GM21825 (cell line): ENCODE measurements around the gene FAM131C.
"Not testable (repeated sequence)": the region's sequence is repeated elsewhere in the genome, so short reads cannot be mapped to it uniquely, and the experiment has no call there.

ENCODE experiments used
- ATAC-seq: cut with Tn5 transposase; IDR thresholded peaks from one replicate; pipeline ENCODE4 v1.9.1; 2021; ENCODE audit warnings: mild to moderate bottlenecking, moderate library complexity; ENCODE audit not compliant: unreplicated experiment

The FAM131C gene

DNA sequence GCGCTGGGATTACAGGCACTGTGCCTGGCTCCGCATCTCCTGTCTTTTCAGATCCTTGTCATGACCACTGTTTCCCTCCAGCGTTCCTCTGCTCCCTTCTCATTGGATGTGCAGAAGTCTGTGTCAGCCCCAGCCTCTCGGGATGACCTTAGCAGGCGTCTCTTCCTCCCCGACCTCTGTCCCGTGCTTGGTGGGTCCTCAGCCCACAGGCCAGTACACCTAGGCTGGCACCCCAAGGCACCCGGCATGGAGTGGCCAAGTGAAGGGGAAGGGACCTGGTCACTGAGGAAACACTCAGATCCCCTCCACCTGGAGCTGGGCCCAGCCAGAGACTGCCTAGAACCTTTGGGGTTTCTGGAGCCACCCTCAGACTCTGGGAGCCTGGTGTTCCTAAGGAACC lies 32.3 kb downstream of the FAM131C start:
- no peak for ATAC-seq

DNA sequence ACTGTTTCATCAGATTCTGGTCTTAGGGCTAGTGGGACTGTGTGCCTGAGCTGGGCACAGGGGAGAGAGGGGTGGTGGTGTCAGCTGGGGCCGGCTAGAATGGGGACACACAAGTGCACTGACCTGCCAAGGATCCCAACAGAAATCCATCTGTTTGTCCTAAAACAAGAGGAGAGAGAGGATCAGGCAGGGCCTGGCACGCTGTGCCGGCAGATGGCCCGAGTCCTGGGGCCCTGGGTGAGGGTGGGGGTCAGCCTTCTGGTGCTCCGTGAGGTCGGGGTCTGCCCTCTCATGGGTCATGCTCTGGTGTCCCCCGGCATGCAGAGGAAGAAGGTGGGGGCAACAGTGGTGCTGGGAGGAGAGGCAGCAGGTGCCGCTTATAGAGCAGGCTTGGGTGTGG lies 33.6 kb downstream of the FAM131C start:
- ATAC-seq = not testable (repeated sequence)

DNA sequence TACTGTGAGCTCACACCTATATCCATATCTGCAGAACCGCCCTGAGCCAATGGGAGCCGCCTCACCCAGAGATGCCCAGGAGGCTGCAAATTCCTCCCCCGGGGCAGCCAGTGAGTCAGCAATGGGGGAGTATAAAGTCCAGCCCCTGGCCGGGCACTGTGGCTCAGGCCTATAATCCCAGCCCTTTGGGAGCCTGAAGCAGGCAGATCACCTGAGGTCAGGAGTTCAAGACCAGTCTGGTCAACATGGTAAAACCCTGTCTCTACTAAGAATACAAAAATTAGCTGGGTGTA lies 34.9 kb downstream of the FAM131C start:
- ATAC-seq = no peak

DNA sequence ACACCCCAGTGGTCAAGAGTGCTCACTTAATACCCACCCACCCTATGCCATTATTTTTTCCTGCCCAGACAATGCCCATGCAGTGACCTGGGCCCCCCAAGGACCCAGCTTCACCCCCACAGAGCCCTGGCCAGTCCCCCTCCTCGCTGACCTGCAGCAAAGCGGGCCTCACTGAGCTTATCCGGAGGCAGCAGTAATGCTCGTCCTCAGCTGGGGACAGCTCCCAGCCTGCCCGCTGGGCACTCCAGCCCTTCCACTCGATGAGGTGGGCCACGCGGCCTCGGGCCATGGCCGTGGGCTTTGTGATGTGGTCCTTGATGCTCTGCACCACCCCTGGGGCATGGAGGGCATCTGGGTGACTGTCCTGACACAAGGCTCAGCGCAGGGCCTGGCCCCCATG lies 37.0 kb downstream of the FAM131C start:
- ATAC-seq = not testable (repeated sequence)

DNA sequence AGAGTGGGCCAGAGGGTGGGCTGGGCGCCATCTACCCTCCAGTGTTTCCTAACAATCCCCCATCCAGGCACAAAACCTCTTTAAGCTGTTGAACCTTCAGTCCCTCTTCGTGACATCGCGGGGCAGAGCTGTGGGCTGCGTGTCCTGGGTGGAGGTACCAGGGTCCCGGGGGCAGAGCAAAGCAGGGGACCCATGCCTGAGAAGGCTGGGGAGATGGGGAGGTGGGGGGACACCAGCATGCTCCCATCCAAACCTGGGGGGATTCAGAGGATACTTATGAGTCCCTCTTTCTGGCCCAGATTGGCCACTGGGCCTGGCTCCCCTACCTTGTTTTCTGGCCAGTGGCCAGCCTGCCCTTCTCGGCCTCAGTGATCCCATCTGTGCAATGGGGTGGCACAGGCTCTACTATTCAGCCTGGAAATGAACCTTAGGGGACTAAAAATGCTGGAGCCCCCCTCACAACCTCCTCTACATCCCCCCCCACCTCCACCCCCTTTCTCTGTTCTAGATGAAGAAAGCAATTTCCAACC lies 40.3 kb downstream of the FAM131C start:
- not testable (repeated sequence) for ATAC-seq

DNA sequence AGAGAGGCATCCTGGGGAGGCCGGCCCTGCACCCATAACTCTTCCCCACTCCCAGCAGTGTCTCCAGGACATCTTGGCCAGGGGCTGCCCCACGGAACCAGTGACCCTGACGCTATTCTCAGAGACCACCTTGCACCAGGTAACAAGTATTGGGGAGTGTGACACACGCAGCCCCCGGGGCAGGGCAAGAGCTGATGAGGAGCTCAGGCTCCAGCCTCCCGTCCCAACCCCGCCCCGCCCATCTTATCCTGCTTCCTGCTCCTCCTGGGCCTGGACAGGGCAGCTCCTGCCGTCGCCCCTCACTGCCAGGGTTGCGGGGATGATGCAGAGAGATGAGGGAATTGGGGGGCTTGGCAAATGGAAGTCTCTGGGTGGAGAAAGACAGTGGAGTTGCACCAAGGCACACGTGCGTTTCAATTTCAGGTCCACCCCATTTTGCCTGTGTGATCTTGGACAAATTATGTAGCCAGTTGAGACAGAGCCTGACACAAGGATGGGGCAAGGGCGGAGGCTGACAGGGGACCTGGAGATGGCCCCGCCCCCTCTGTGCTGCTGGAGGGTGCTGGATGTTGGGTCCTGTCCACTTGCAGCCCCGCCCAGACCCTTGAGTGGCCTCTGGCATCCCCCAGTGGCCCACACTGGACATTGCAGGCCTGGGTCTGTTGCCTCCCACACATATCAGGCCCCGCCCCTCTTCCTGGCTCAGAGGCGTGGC lies 40.9 kb downstream of the FAM131C start:
- peak; percentile 57 for ATAC-seq

DNA sequence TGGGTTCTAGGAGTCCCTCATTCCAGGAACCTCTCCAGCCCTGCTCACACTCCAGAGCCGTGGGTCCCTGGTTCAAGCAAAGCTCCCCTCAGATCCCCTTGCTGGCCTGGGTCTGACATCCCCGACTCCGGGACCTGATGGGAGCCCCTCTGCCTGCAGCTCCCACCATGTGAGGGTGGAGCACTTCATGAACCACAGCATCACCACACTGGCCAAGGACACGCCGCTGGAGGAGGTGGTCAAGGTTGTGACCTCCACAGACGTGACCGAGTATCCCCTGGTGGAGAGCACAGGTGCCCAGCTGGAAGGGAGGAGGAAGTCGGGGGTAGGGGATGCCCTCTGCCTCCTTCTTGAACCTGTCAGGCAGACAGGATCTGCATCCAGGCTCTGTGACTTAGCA lies 41.9 kb downstream of the FAM131C start:
- ATAC-seq = no peak

DNA sequence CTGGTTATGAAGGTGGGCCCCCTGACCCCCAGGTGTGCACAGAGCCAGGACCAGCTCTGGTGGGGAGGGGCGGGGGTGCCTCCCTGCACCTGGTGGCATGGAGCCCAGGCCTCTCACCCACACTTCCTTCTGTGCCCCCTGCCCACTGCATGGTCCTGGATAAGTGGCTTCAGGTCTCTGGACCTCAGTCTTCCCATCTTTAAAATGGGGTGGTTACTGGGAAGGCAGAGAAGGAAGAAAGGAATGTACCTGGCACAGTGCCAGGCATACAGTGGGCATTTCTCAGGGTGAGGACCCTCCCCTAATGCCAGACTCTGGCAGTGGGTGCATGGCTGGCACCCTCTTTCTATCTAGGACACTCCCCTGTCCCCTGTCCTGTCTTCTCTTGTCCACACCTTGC lies 44.2 kb downstream of the FAM131C start:
- no peak for ATAC-seq

DNA sequence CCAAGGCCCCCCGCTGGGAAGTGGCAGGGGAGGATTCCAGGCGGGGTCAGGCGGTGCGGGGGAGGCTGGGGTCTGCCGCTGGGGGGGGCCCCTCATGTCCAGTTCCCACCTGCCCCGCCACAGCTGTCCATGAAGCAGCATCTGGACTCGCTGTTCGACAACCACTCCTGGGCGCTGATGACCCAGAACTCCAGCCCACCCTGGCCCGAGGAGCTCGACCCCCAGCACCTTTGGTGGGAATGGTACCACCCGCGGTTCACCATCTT lies 44.5 kb downstream of the FAM131C start:
- not testable (repeated sequence) for ATAC-seq

DNA sequence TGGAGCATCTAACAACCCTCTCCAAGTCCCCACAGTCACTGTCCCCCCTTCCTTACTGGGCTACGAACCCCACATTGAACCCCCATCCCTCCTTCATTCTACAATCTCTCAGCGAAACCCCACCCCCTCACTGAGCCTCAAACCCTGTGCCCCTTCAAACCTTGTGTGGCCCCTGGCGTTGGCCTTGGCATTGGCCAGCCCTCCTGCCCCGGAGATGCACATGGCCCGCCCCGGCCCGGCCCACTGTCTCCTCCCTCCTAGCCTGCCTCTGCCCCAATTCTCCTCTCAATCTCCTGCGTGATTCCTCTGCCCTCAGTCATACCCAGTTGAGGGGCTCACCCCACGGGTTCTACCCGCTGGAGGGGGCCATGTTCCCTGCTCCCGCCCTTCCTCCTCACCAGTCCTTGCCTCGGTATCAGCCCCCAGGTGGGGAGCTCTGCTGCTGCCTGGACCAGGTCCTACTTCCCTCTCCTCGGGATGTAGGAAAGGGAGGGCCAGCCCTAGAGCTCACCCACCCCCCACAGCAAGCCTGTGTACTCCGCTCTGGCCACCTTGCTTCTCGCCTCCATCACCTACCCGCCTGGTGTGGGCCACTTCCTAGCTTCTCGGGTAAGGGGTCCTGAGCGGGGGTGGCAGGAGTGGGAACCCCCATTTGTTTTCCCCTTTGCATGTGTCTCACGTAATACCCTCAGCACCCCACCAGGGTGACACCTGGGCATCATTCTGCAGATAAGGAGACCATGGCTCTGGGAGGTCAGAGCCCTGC lies 45.0 kb downstream of the FAM131C start:
- ATAC-seq = no peak

DNA sequence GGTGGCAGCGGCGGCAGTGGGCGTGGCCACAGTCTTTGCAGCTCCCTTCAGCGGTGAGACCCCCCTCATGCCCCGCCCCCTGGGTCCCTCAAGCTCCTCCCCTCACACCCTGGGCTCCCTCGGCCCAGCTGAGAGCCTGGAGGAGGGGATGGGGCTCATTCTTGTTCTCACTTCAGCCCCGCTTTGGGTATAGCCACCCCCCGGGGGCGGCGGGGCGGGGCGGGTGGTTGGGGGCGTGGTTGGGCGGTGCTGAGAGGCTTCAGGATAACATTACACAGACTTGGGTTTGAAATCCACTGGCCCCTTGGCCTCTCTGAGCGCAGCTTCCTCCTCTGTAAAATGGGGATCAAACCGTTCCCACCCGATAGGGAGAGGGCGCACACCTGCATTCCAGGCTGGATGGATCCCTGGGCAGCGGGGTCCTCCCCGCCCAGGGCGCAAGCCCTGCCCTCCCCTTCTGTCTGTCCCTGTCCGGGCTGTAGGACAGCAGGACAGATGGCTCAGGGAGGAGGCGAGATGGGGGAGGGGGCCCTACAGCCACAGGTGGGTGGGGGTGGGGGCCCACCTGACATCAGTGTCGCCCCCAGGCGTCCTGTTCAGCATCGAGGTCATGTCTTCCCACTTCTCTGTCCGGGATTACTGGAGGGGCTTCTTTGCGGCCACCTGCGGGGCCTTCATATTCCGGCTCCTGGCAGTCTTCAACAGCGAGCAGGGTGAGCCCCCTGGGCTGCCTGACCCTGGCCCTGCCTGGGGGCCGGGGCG lies 46.5 kb downstream of the FAM131C start:
- ATAC-seq = no peak

DNA sequence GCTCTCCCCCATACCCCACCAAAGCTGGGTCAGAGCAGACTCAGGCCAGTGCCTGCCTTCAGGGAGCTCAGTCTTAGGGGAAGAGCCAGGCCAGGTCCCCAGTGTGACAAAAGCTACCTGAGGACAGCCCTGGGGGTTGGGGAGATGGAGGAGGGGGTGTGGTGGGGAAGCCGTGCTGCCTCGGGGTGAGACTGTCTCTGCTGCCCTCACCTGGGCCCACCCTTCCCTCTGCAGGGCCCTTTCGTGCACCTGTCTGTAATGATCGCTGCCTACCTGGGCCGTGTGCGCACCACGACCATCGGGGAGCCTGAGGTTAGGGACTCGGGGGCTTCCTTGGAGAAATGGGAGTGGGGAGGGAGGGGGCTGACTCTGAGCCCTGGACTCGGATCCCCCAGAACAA lies 47.1 kb downstream of the FAM131C start:
- ATAC-seq = not testable (repeated sequence)

DNA sequence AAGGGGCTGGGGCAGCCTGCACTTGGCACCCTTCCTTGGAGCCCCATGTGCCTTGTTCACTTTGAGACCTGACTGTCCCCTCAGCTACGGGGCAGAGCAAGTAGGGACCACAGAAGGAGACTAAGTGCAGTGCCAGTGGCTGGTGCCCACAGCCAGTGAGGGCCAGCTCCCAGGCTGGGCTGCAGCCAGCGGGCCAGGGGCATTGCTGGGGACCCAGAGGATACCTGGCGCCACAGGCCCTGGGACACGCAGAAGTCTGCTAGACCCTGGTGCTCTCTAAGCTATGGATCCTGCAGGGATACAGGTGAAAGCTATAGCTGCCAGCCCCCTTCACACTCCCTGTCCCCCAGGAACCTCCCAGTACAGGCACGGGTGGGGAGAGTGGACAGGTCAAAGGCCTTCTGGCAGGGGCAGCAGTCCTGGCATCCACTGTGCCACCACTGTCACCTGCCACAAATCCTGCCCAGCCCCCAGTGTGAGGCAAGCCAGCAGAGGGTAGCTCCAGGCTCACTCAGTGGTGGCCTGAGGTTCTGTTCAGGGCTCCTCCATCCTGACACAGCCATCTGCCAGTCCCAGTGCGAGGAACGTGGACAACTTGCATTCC lies 50.3 kb downstream of the FAM131C start:
- no peak for ATAC-seq

DNA sequence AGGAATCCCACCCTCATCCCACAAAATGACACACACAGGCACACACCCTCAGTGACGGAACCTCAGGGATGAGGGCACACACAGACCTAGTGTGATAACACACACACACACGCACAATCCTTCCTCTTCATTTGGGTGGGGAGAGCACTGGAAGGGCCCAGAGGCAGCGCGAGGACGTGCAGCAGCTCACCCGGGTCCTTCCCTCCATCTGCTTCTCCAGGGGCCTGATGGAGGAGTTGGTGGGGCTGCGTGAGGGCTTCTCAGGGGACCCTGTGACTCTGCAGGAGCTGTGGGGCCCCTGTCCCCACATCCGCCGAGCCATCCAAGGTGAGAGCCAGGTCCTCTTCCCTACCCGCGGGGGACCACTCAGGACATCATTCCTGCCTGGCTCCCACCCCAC lies 51.1 kb downstream of the FAM131C start:
- ATAC-seq = no peak

DNA sequence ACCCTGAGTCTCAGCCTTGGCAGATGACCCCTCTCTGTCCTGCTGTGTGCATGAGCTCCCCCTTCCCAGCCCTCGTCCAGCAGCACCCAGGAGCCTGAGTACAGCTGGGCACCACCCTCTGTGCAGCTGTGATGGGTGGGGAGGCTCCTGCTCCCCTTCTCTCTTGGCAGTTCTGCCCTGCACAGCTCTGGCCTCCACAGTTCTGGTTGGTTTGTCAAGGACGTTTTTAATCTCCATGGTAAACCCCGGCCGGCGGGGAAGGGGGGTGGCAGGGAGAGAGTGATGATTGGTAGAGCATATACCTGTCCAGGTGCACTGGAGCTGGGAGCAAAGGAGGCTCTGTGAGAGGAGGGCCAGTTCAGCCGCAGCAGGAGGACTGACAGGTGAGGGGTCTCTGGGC lies 51.8 kb downstream of the FAM131C start, which contains the start of gene CLCNKA:
Gene CLCNKA, plus strand, starts transcription at position 356 of the 400 bp plus-strand sequence. CDS start 584 bp downstream, outside the sequence.
- ATAC-seq = no peak

DNA sequence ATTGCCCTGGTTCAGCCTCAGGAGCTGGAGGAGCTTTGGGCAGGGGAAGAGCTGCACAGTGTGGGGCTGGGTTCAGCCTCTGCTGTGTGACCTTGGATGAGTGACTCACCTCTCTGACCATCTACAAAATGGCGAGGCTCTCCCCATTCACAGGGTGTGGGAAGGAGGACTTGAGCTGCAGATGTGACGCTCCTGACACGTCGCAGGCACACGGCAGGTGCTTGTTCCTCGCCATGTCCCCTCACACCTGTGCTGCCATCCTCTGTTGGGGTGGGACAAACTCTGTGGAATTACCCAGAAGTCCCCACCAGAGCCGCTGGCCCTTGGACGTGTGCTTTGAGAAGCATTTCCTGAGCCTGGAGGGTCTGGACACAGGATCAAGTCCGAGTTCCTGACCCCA lies 52.6 kb downstream of the FAM131C start:
- not testable (repeated sequence) for ATAC-seq

DNA sequence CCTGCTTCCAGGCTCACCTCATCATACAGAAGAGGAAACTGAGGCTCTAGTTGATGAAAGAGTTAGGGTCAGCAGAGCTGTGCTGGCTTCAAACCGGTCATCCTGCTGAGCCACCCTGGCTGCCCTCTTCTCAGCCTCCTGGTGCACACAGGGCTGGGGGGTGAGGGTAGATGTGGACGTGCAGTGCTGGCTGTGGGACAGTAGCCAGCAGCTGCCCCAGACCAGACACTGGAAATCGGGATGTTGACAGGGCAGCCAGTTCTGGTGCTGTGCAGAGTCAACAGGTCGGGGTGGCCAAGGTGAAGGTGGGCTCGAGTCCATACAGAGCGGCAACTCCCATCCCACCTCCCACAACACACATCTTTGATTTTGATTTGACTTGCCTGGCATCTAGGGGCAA lies 53.1 kb downstream of the FAM131C start:
- ATAC-seq = no peak

DNA sequence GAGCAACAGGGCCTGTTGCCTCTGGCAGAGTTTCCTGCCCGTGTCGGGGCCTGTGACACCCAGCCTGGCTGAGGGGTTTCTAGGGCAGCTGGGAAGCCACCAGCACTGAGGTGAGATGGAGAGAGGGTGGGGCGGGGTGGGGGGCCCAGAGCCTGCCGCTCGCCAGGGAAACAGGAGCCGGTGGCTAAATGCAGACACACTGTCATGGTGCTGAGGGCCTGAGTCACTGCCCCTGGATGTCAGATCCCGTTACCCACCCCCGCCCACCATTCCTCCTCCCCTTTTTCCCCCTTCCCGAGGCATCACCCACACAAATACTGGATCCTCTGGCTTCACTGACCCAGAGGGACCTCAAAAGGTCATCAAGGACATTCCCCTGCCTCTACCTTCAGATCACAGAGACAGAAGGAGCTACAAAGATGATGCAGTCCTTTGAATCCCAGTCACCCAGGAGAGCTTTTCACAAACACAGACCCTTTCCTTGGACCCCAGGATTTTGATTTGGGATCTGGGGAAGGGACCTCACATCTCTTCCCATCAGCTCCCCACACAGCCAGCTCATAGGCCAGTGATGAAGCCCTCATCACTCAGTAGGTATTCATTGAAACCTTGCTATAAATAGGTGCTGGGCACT lies 53.7 kb downstream of the FAM131C start:
- ATAC-seq = no peak

DNA sequence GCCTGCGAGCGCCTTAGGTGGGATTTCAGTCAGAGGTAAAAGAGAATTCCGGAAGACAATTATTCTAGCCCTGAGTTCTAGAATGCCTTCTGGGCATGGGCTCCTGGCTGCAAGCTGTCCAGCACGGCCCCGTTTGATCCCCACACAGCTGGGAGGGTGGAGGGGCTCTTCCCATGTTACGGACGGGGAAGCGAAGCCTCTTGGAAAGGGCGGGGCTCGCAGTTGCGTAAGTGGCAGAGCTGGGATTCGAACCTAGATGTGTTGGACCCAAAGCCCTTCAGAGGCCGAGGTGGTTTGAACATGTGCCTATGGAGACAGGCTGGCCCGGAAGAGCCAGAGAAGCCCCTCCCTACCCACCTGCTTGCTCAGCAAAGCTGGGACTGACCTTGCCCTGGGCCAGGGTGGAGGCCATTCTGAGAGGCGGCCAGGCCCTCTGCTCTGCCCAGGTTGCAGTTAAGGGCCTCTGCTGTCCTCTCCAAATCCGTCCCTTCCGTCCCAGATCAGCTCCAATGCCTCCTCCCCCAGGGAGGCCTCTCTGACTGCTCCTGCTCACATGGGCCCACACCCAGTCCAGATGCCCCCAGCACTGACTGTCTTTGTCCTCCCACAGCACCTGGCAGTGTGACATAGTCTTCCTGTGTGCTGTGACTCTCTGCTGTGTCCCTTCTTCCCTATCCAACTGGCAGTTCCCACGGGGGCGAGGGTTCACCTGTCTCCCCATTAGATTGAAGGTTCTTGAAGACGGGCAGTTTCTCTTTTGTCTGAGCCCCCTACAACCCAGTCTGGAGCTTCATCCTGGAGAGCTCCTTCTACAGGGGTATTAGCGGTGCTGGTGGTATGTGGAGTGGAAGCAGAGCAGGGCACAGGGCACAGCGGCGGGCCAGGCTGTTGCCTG lies 54.5 kb downstream of the FAM131C start:
- no peak for ATAC-seq

DNA sequence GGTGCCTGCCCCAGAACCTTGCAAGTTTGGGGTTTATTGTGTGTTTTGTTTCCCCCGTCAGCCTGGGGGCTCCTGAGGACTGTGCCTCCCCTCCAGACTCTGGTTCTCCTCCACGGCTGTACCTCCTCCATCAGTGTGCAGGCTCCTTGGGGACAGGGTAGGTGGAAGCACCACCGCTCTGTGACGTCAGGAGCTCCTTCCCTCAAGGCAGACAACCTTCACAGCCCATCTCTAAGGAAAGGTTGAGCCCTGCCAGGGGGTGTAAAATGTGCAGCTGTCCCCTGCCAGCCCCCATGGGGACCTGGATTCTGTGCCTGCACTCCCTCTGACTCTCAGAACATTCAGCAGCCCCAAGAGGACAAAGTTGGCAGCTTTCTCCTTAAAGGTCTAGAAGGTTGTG lies 55.1 kb downstream of the FAM131C start:
- ATAC-seq = no peak
